HG03354 (cell line): ENCODE data around the gene ZNF143.

Experiments
- ATAC-seq: cut with Tn5 transposase; IDR thresholded peaks from one replicate; pipeline ENCODE4 v1.9.1; 2021; ENCODE audit warnings: mild to moderate bottlenecking; ENCODE audit not compliant: unreplicated experiment, poor library complexity, severe bottlenecking

Gene ZNF143

GRCh38 chr11:9573052-9573774 lies 112.4 kb downstream of the ZNF143 start, which contains the start of gene WEE1:
WEE1 (plus strand) TSS chr11:9573670; CDS start chr11:9573934, 264 bp downstream.
- ATAC-seq, result peak; percentile 85

- peak; percentile 40 for ATAC-seq
Observed at GRCh38 chr11:9573775-9574621, 113.2 kb downstream of the ZNF143 start.

- no peak for ATAC-seq
Observed at GRCh38 chr11:9574622-9575259, 113.9 kb downstream of the ZNF143 start.

GRCh38 chr11:9575260-9576240 lies 114.7 kb downstream of the ZNF143 start:
- no peak for ATAC-seq

- no peak for ATAC-seq
Observed at GRCh38 chr11:9576701-9577381, 116.0 kb downstream of the ZNF143 start.

- no peak for ATAC-seq
Observed at GRCh38 chr11:9577556-9577955, 116.7 kb downstream of the ZNF143 start.
